Measurements from ENCODE around the gene AOPEP. TPM values are rescaled to one million over a fixed set of nuclear protein-coding genes. Genes with fewer than 3 reads are reported as not detected.
A peak's percentile ranks its signal among the peaks of the same experiment; 100 is the strongest.

The AOPEP gene
- total and polyA plus RNA-seq, 3 donors from 2014 or later, result 31.4 to 95.0 (median 80.4) TPM

DNA sequence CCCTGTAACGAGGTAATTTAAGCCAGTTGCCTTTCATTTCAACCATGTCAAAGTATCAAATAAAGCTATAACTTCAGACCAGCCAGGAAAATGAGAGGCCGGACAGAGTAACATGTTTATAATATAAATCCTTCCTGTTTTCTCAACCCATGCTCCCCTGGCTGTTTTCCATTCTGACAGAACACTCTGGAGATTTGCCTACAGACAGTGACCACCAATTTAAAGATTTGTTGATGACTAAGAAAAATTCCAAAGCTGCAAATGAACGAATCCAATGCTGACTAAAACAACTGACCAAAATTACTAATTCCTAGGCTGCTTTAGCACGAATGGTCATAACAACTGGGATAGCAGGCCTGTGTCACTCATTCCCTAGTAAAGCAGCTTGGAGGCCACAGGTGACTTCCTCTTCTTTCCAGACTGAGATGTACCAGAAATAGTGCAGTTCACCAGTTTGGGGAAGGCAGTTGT lies 141.4 kb downstream of the AOPEP start:
- WGBS, 2 donors, result 58 to 62% methylated on average over 4 of the region's 4 CpGs
- H3K36me3 ChIP-seq (ENCODE audit: low read depth, missing control alignments), result no peaks in the 10 kb centered on the region
- no peak overlapping the region for H3K4me3 ChIP-seq
- no peaks in the 10 kb centered on the region for H3K27me3 ChIP-seq
- peak overlapping the region; percentile 69 to 85 for H3K27ac ChIP-seq
- TF ChIP-seq POLR2A (IDR thresholded peaks at IDR 0.05) (no peak), CTCF (IDR thresholded peaks at IDR 0.05) (no peak)
- H3K9me3 ChIP-seq, result no peaks in the 10 kb centered on the region
- intact Hi-C loops (cut with DNase I; ENCODE audit: low total_unique reads), result no loop called here
- DNase-seq, result no peak
- H3K4me1 ChIP-seq, result peaks cover 23% of the 10 kb centered on the region

GRCh38 chr9:94868464-94868863 lies 142.0 kb downstream of the AOPEP start:
- Histone ChIP-seq H3K4me1 (peaks cover 23% of the 10 kb centered on the region), H3K27ac (peak overlapping the region in 1 of 2 donors; percentile 85), H3K9me3 (no peaks in the 10 kb centered on the region), H3K4me3 (no peak overlapping the region), H3K27me3 (no peaks in the 10 kb centered on the region), H3K36me3 (ENCODE audit: low read depth, missing control alignments) (no peaks in the 10 kb centered on the region)
- TF ChIP-seq CTCF (IDR thresholded peaks at IDR 0.05) (no peak), POLR2A (IDR thresholded peaks at IDR 0.05) (no peak)
- WGBS, 2 donors, result 93 to 97% methylated on average over 2 of the region's 2 CpGs
- DNase-seq, result no peak
- intact Hi-C loops (cut with DNase I; ENCODE audit: low total_unique reads), result no loop called here

DNA sequence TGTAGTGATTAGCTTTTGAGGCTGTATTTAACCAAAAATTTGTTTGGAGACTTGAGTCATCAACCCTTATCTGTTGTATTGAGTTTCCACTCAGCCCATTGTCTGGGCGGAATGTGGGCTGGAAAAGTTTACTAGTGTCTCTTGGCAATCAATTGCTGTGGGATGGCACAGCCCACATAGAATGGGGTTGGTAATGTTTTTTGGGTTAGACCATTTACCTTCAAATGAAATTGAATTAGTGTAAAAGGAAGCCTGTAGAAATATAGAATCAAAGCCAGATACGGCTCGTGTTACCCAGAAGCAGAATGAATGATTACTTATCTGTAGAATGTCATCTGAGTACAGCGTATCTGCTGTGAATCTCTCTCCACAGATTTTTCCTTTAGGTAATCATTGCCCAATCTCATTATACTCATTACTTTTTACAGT lies 142.9 kb downstream of the AOPEP start:
- Histone ChIP-seq H3K36me3 (ENCODE audit: low read depth, missing control alignments) (no peaks in the 10 kb centered on the region), H3K27me3 (no peaks in the 10 kb centered on the region), H3K4me3 (no peak overlapping the region), H3K9me3 (no peaks in the 10 kb centered on the region), H3K4me1 (peaks cover 23% of the 10 kb centered on the region), H3K27ac (no peak overlapping the region)
- no peak for TF ChIP-seq CTCF (IDR thresholded peaks at IDR 0.05)
- no peak for TF ChIP-seq POLR2A (IDR thresholded peaks at IDR 0.05)
- 61 to 69% methylated on average over 4 of the region's 4 CpGs for WGBS, 2 donors
- no peak for DNase-seq
- intact Hi-C loops (cut with DNase I; ENCODE audit: low total_unique reads), result no loop called here

- Histone ChIP-seq H3K36me3 (ENCODE audit: low read depth, missing control alignments) (no peaks in the 10 kb centered on the region), H3K4me1 (peaks cover 23% of the 10 kb centered on the region), H3K4me3 (no peak overlapping the region), H3K9me3 (no peaks in the 10 kb centered on the region), H3K27ac (no peak overlapping the region), H3K27me3 (no peaks in the 10 kb centered on the region)
- WGBS, 2 donors, result 91 to 93% methylated on average over 3 of the region's 3 CpGs
- TF ChIP-seq POLR2A (IDR thresholded peaks at IDR 0.05), result no peak
- no peak for TF ChIP-seq CTCF (IDR thresholded peaks at IDR 0.05)
- DNase-seq, result no peak
- intact Hi-C loops (cut with DNase I; ENCODE audit: low total_unique reads), result no loop called here
Measured at GRCh38 chr9:94870465-94870792, 143.9 kb downstream of the AOPEP start.

DNA sequence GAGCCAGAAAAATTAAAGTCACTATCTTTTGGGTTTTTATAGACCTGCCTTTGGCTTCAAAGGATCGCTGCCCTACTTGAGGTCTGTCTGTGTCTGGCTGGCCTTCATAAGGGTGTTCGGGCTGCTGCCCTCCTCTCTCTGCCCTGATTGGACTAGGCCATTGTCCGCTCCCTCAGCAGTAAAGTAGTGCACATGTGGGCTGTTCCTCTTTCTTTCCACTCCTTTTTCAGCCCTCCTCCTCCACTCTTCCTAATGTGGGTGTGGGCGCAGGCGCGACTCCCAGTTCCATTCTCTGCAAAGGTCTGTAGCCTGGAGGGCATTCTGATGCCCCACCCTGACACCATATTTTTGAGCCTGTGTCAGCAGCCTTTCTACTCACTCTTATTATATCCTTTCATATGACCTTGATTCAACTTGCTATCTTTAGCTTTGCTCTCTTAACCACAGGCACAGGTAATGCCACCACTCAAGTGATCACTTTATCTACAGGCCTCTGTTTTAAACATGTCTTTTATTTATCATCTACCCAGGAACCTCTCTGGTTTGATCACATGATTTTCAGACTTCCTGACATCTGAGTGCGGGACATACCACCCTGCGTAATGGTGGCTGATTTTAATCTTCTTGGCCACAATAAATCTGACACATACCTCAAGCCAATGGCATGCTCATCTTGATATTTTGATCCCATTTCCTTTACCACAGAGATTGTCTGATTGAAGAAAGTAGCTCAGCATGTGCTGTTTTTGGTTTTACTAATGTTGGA lies 144.5 kb downstream of the AOPEP start:
- Histone ChIP-seq H3K27ac (no peak overlapping the region), H3K27me3 (no peaks in the 10 kb centered on the region), H3K4me1 (peaks cover 19% of the 10 kb centered on the region), H3K36me3 (ENCODE audit: low read depth, missing control alignments) (no peaks in the 10 kb centered on the region), H3K4me3 (no peak overlapping the region), H3K9me3 (no peaks in the 10 kb centered on the region)
- WGBS, 2 donors, result 88 to 93% methylated on average over 8 of the region's 8 CpGs
- DNase-seq, result no peak
- no peak for TF ChIP-seq POLR2A (IDR thresholded peaks at IDR 0.05)
- TF ChIP-seq CTCF (IDR thresholded peaks at IDR 0.05), result no peak
- intact Hi-C loops (cut with DNase I; ENCODE audit: low total_unique reads), result no loop called here

Data from testis (tissue), 3 donors.